Adrenal gland (tissue), 12 donors: ENCODE results near the gene BCHE. TPM values are rescaled to one million over a fixed set of nuclear protein-coding genes. Genes with fewer than 3 reads are reported as not detected.
"Not testable (repeated sequence)": the region's sequence is repeated elsewhere in the genome, so short reads cannot be mapped to it uniquely, and the experiment has no call there.

Experiments used
- DNase-seq, 7 donors: peaks; one replicate each; pipeline ENCODE4 v3.0.0-alpha.2; 2019 to 2020
- H3K27ac ChIP-seq, 5 donors: fragments of 200-600 bp; sonication (generic) in 4 of 5; 1 replicate in 3 of 5; 2 replicates in 2 of 5; pipeline versions ENCODE4 v1.5.1 to v1.8.0; 2016 to 2020; ENCODE audit warnings: mild to moderate bottlenecking in 1 of 5
- H3K27me3 ChIP-seq: fragments of 200-600 bp; 2 replicates; pipeline ENCODE4 v1.8.0; 2021
- H3K36me3 ChIP-seq, 2 donors: fragments of 200-600 bp; replicated peaks in 1 of 2; 1 replicate in 1 of 2; 2 replicates in 1 of 2; pipeline versions ENCODE4 v1.5.1 to v1.8.0; 2018 to 2022
- H3K4me1 ChIP-seq, 2 donors: fragments of 200-600 bp; replicated peaks in 1 of 2; 1 replicate in 1 of 2; 2 replicates in 1 of 2; pipeline versions ENCODE4 v1.5.1 to v1.8.0; 2018 to 2021
- H3K4me3 ChIP-seq, 4 donors: fragments of 200-600 bp; sonication (generic) in 3 of 4; one replicate each; pipeline ENCODE4 v1.5.1; 2016 to 2018
- H3K9me3 ChIP-seq, 3 donors: fragments of 200-600 bp; sonication (generic) in 1 of 3; replicated peaks in 1 of 3; 1 replicate in 2 of 3; 2 replicates in 1 of 3; pipeline versions ENCODE4 v1.5.1 to v1.8.0; 2016 to 2021
- CTCF ChIP-seq, 6 experiments: fragments of 450-650 bp in 4 of 6; fragments of 200-600 bp in 2 of 6; sonication (generic) in 1 of 6; IDR thresholded peaks; 1 replicate in 5 of 6; 2 replicates in 1 of 6; pipeline versions ENCODE4 v1.5.1 to v1.8.0; 2016 to 2021; ENCODE audit warnings: antibody characterized with exemption in 6 of 6, mild to moderate bottlenecking in 2 of 6, moderate library complexity in 1 of 6
- POLR2A ChIP-seq, 2 donors: fragments of 450-650 bp; IDR thresholded peaks; one replicate each; pipeline ENCODE4 v1.6.1; 2017; ENCODE audit warnings: antibody characterized with exemption in 2 of 2, mild to moderate bottlenecking in 2 of 2, moderate library complexity in 1 of 2
- WGBS, 4 donors: extraction: QIAGEN DNeasy Blood & Tissue Kit in 2 of 4; methylation state at CpG; one replicate each; pipeline versions ENCODE4 v1.1.5 to v1.1.7; 2013 to 2017; 5-methylcytosine and 5-hydroxymethylcytosine counted together
- intact Hi-C, 2 donors: fragments of 100-400 bp; cut with DNase I; formaldehyde crosslinking; loops; one replicate each; pipeline versions ENCODE4 v1.14.1 to v1.15.0; 2022 to 2023
- polyA plus RNA-seq, 3 donors: library from polyadenylated mRNA; stranded (reverse); fragments of 200-250 nt in 2 of 3; fragments of 350-450 nt in 1 of 3; fragmentation: Illumina TruSeq in 1 of 3; extraction: RNeasy Lipid Tissue Mini Kit (QIAGEN cat#74804) in 1 of 3; gene quantifications; one replicate each; pipeline ENCODE4 v1.2.3, GENCODE V29; 2013 to 2014
- total RNA-seq, 9 donors: library from RNA; depleted of rRNA in 4 of 9; stranded (reverse); fragments of >200 nt in 4 of 9; fragments of 120-200 nt in 1 of 9; fragmentation: NEBNext Ultra II Directional in 1 of 9; extraction: Animal tissue kit (Norgen Biotek cat#: 25700) in 1 of 9; gene quantifications; one replicate each; pipeline versions ENCODE4 v1.1.0 to v1.2.4, GENCODE V29; 2013 to 2023
- donor health status: healthy with polysubstance abuse.
- donor health status: Bipolar disorder and iron deficiency.
- donor health status: DM: yes; HTN: yes; CAD: no.
- donor health status: DM: no; HTN: no; CAD: no.
- donor health status: DM: no; HTN: no; CAD: no.
- donor health status: DM: yes; HTN: yes; CAD: no.

The BCHE gene
- total and polyA plus RNA-seq, 12 donors: 1.0 to 108 (median 5.1) TPM

GRCh38 chr3:165815682-165816081 is 21.5 kb downstream of the BCHE start:
- intact Hi-C loops: no loop called here
- Histone ChIP-seq H3K4me3 (no peak overlapping the region), H3K27me3 (no peaks in the 10 kb centered on the region), H3K4me1 (no peaks in the 10 kb centered on the region), H3K36me3 (no peaks in the 10 kb centered on the region), H3K9me3 (no peaks in the 10 kb centered on the region), H3K27ac (no peak overlapping the region)
- no peak for DNase-seq
- WGBS, 4 donors: 67 to 79% (median 69%) methylated on average over 2 of the region's 2 CpGs
- TF ChIP-seq CTCF (IDR thresholded peaks at IDR 0.05) (no peak), POLR2A (IDR thresholded peaks at IDR 0.05) (no peak)

- Histone ChIP-seq H3K36me3 (no peaks in the 10 kb centered on the region), H3K27ac (no peak overlapping the region), H3K27me3 (no peaks in the 10 kb centered on the region), H3K9me3 (no peaks in the 10 kb centered on the region), H3K4me1 (no peaks in the 10 kb centered on the region), H3K4me3 (no peak overlapping the region)
- 42 to 50% (median 45%) methylated on average over 1 of the region's 1 CpG for WGBS, 4 donors
- no peak for DNase-seq
- TF ChIP-seq CTCF (IDR thresholded peaks at IDR 0.05) (no peak), POLR2A (IDR thresholded peaks at IDR 0.05) (no peak)
- intact Hi-C loops: no loop called here
Observed at GRCh38 chr3:165814380-165814779, 22.8 kb downstream of the BCHE start.

- intact Hi-C loops: not testable (repeated sequence)
Observed at GRCh38 chr3:165807937-165808336, 29.3 kb downstream of the BCHE start.

GRCh38 chr3:165805946-165806561 is 31.2 kb downstream of the BCHE start:
- H3K27ac ChIP-seq: no peak overlapping the region
- intact Hi-C loops: no loop called here
- H3K27me3 ChIP-seq: no peaks in the 10 kb centered on the region
- WGBS, 4 donors: 49 to 70% (median 54%) methylated on average over 5 of the region's 5 CpGs
- no peaks in the 10 kb centered on the region for H3K9me3 ChIP-seq
- H3K4me3 ChIP-seq: peak overlapping the region in 2 of 4 donors; percentile 5 to 26
- H3K4me1 ChIP-seq: no peaks in the 10 kb centered on the region
- H3K36me3 ChIP-seq: no peaks in the 10 kb centered on the region
- TF ChIP-seq POLR2A (IDR thresholded peaks at IDR 0.05) (no peak), CTCF (IDR thresholded peaks at IDR 0.05) (no peak)
- DNase-seq: no peak

More at GRCh38 chr3:165807937-165808336, 29.3 kb downstream of the BCHE start:
- WGBS, 4 donors: 91 to 97% (median 96%) methylated on average over 15 of the region's 15 CpGs
- H3K9me3 ChIP-seq, H3K4me3 ChIP-seq, H3K27ac ChIP-seq, H3K36me3 ChIP-seq, H3K27me3 ChIP-seq, H3K4me1 ChIP-seq, DNase-seq: not testable (repeated sequence)

- Histone ChIP-seq H3K4me1 (no peaks in the 10 kb centered on the region), H3K27ac (no peak overlapping the region), H3K27me3 (no peaks in the 10 kb centered on the region), H3K9me3 (no peaks in the 10 kb centered on the region), H3K4me3 (no peak overlapping the region), H3K36me3 (no peaks in the 10 kb centered on the region)
- DNase-seq: no peak
- intact Hi-C loops: no loop called here
- TF ChIP-seq POLR2A (IDR thresholded peaks at IDR 0.05) (no peak), CTCF (IDR thresholded peaks at IDR 0.05) (no peak)
- 70 to 91% (median 82%) methylated on average over 1 of the region's 1 CpG for WGBS, 4 donors
Observed at GRCh38 chr3:165803471-165803870, 33.8 kb downstream of the BCHE start.
